Neural progenitor cell (in vitro differentiated cells): ENCODE data around the gene CCNC.

Source experiments
- CTCF ChIP-seq: fragments of 200-600 bp; sonication (generic); IDR thresholded peaks from 2 replicates; pipeline ENCODE4 v1.5.1; 2017; ENCODE audit warnings: antibody characterized with exemption, mild to moderate bottlenecking
- EZH2 ChIP-seq: fragments of 200-600 bp; sonication (generic); IDR thresholded peaks from 2 replicates; pipeline ENCODE4 v1.6.1; 2017; ENCODE audit warnings: antibody characterized with exemption, mild to moderate bottlenecking, moderate library complexity

- TF ChIP-seq CTCF (no peak), EZH2 (no peak)
Measured at GRCh38 chr6:99587792-99588191, 19.3 kb upstream of the CCNC start.
